Measurements from ENCODE around the gene HRG.

The HRG gene

GRCh38 chr3:186646106-186646505, 19.7 kb upstream of the HRG start:
- H4K20me1 ChIP-seq (ENCODE audit: insufficient read depth, low read length, poor library complexity, severe bottlenecking), result no peaks in the 10 kb centered on the region
- no peaks in the 10 kb centered on the region for H3K9me2 ChIP-seq (replicated peaks; ENCODE audit: low read depth, low read length)
- H3K36me3 ChIP-seq (ENCODE audit: insufficient read depth, low read length), result no peaks in the 10 kb centered on the region
- H3K4me3 ChIP-seq (ENCODE audit: low read length, poor library complexity, severe bottlenecking), result no peak overlapping the region
- H2AFZ ChIP-seq (ENCODE audit: low read length), result no peak overlapping the region
- H3K4me2 ChIP-seq (ENCODE audit: low read depth, low read length, poor library complexity, severe bottlenecking), result no peak overlapping the region
- H3F3A ChIP-seq (ENCODE audit: low read depth), result no peaks in the 10 kb centered on the region
- TF ChIP-seq EZH2phosphoT487 (IDR thresholded peaks at IDR 0.05; ENCODE audit: borderline replicate concordance) (no peak), CTCF (conservative IDR thresholded peaks at IDR 0.05; ENCODE audit: low read length) (no peak)
- peaks cover 9% of the 10 kb centered on the region for H3K4me1 ChIP-seq (ENCODE audit: insufficient read depth, low read length, poor library complexity, severe bottlenecking)
- H3K79me2 ChIP-seq (ENCODE audit: insufficient read depth, low read length), result no peaks in the 10 kb centered on the region
- H3K27me3 ChIP-seq (ENCODE audit: insufficient read depth, low read length, poor library complexity, severe bottlenecking), result no peaks in the 10 kb centered on the region
- no peaks in the 10 kb centered on the region for H3K9me3 ChIP-seq (ENCODE audit: insufficient read depth, low read depth, low read length)
- no peak overlapping the region for H3K9ac ChIP-seq (ENCODE audit: low read depth, low read length, poor library complexity, severe bottlenecking)

- Histone ChIP-seq H2AFZ (ENCODE audit: low read length) (no peak overlapping the region), H3K9me2 (replicated peaks; ENCODE audit: low read depth, low read length) (no peaks in the 10 kb centered on the region), H3K9me3 (ENCODE audit: insufficient read depth, low read depth, low read length) (no peaks in the 10 kb centered on the region), H3K4me3 (ENCODE audit: low read length, poor library complexity, severe bottlenecking) (no peak overlapping the region), H3K4me1 (ENCODE audit: insufficient read depth, low read length, poor library complexity, severe bottlenecking) (peaks cover 6% of the 10 kb centered on the region), H3K4me2 (ENCODE audit: low read depth, low read length, poor library complexity, severe bottlenecking) (no peak overlapping the region), H3K79me2 (ENCODE audit: insufficient read depth, low read length) (no peaks in the 10 kb centered on the region), H3K27me3 (ENCODE audit: insufficient read depth, low read length, poor library complexity, severe bottlenecking) (no peaks in the 10 kb centered on the region), H3F3A (ENCODE audit: low read depth) (no peaks in the 10 kb centered on the region), H3K9ac (ENCODE audit: low read depth, low read length, poor library complexity, severe bottlenecking) (no peak overlapping the region), H3K36me3 (ENCODE audit: insufficient read depth, low read length) (no peaks in the 10 kb centered on the region), H4K20me1 (ENCODE audit: insufficient read depth, low read length, poor library complexity, severe bottlenecking) (no peaks in the 10 kb centered on the region)
- TF ChIP-seq EZH2phosphoT487 (IDR thresholded peaks at IDR 0.05; ENCODE audit: borderline replicate concordance) (no peak), CTCF (conservative IDR thresholded peaks at IDR 0.05; ENCODE audit: low read length) (no peak)
Observed at GRCh38 chr3:186646841-186647240, 19.0 kb upstream of the HRG start.

- Histone ChIP-seq H3K4me1 (ENCODE audit: insufficient read depth, low read length, poor library complexity, severe bottlenecking) (no peaks in the 10 kb centered on the region), H3K9ac (ENCODE audit: low read depth, low read length, poor library complexity, severe bottlenecking) (no peak overlapping the region), H3F3A (ENCODE audit: low read depth) (no peaks in the 10 kb centered on the region), H3K27me3 (ENCODE audit: insufficient read depth, low read length, poor library complexity, severe bottlenecking) (no peaks in the 10 kb centered on the region), H3K9me3 (ENCODE audit: insufficient read depth, low read depth, low read length) (no peaks in the 10 kb centered on the region), H3K4me3 (ENCODE audit: low read length, poor library complexity, severe bottlenecking) (no peak overlapping the region), H2AFZ (ENCODE audit: low read length) (no peak overlapping the region), H3K36me3 (ENCODE audit: insufficient read depth, low read length) (no peaks in the 10 kb centered on the region), H3K79me2 (ENCODE audit: insufficient read depth, low read length) (no peaks in the 10 kb centered on the region), H4K20me1 (ENCODE audit: insufficient read depth, low read length, poor library complexity, severe bottlenecking) (no peaks in the 10 kb centered on the region), H3K4me2 (ENCODE audit: low read depth, low read length, poor library complexity, severe bottlenecking) (no peak overlapping the region), H3K9me2 (replicated peaks; ENCODE audit: low read depth, low read length) (no peaks in the 10 kb centered on the region)
- TF ChIP-seq CTCF (conservative IDR thresholded peaks at IDR 0.05; ENCODE audit: low read length), result no peak
- no peak for TF ChIP-seq EZH2phosphoT487 (IDR thresholded peaks at IDR 0.05; ENCODE audit: borderline replicate concordance)
Observed at GRCh38 chr3:186648851-186649250, 17.0 kb upstream of the HRG start.
